ENCODE data around the gene PCDHGA10. TPM values are rescaled to one million over a fixed set of nuclear protein-coding genes. Genes with fewer than 3 reads are reported as not detected.

PCDHGA10 gene
- total RNA-seq, 1 donor from 2014 or later, result 4.7 TPM

- Histone ChIP-seq H3K79me2 (ENCODE audit: low read depth) (no peaks in the 10 kb centered on the region), H3F3A (ENCODE audit: low read depth) (no peaks in the 10 kb centered on the region), H3K4me3 (no peak overlapping the region), H2AFZ (replicated peaks) (no peak overlapping the region), H4K20me1 (ENCODE audit: low read depth) (no peaks in the 10 kb centered on the region), H3K36me3 (no peaks in the 10 kb centered on the region), H3K27ac (no peak overlapping the region), H3K27me3 (no peaks in the 10 kb centered on the region), H3K4me2 (no peak overlapping the region), H3K9ac (no peak overlapping the region), H3K9me3 (ENCODE audit: low read depth) (no peaks in the 10 kb centered on the region), H3K4me1 (no peaks in the 10 kb centered on the region)
- H3K27ac Mint-ChIP-seq, result no peak overlapping the region
- no peak for TF ChIP-seq EZH2 (IDR thresholded peaks at IDR 0.05)
- TF ChIP-seq EZH2phosphoT487 (IDR thresholded peaks at IDR 0.05), result no peak
- TF ChIP-seq CTCF (IDR thresholded peaks at IDR 0.05), result no peak
- peaks cover 2% of the 10 kb centered on the region for H3K27me3 Mint-ChIP-seq (ENCODE audit: insufficient read depth, low read depth)
- no peaks in the 10 kb centered on the region for H3K4me1 Mint-ChIP-seq
- peaks cover 50% of the 10 kb centered on the region for H3K36me3 Mint-ChIP-seq
- H3K4me3 Mint-ChIP-seq, result no peak overlapping the region
- no peak for DNase-seq (ENCODE audit: low spot score)
- H3K9me3 Mint-ChIP-seq, result peaks cover 74% of the 10 kb centered on the region
Observed at GRCh38 chr5:141440341-141440740, 27.6 kb downstream of the PCDHGA10 start.

GRCh38 chr5:141441571-141442170 lies 28.9 kb downstream of the PCDHGA10 start:
- Mint-ChIP-seq H3K9me3 (peaks cover 75% of the 10 kb centered on the region), H3K4me1 (no peaks in the 10 kb centered on the region), H3K27me3 (ENCODE audit: insufficient read depth, low read depth) (peaks cover 2% of the 10 kb centered on the region), H3K4me3 (no peak overlapping the region), H3K27ac (no peak overlapping the region), H3K36me3 (peaks cover 54% of the 10 kb centered on the region)
- TF ChIP-seq EZH2phosphoT487 (IDR thresholded peaks at IDR 0.05) (no peak), EZH2 (IDR thresholded peaks at IDR 0.05) (no peak), CTCF (IDR thresholded peaks at IDR 0.05) (no peak)
- H3K9me3 ChIP-seq (ENCODE audit: low read depth), result no peaks in the 10 kb centered on the region
- H3K4me3 ChIP-seq, result no peak overlapping the region
- no peaks in the 10 kb centered on the region for H3K79me2 ChIP-seq (ENCODE audit: low read depth)
- H3F3A ChIP-seq (ENCODE audit: low read depth), result no peaks in the 10 kb centered on the region
- no peak overlapping the region for H3K27ac ChIP-seq
- H4K20me1 ChIP-seq (ENCODE audit: low read depth), result no peaks in the 10 kb centered on the region
- no peaks in the 10 kb centered on the region for H3K27me3 ChIP-seq
- no peak overlapping the region for H2AFZ ChIP-seq (replicated peaks)
- no peaks in the 10 kb centered on the region for H3K4me1 ChIP-seq
- H3K4me2 ChIP-seq, result no peak overlapping the region
- DNase-seq (ENCODE audit: low spot score), result no peak
- H3K36me3 ChIP-seq, result no peaks in the 10 kb centered on the region
- H3K9ac ChIP-seq, result no peak overlapping the region

GRCh38 chr5:141465351-141465750 lies 52.6 kb downstream of the PCDHGA10 start:
- H3K4me2 ChIP-seq, result no peak overlapping the region
- TF ChIP-seq CTCF (IDR thresholded peaks at IDR 0.05) (no peak), EZH2 (IDR thresholded peaks at IDR 0.05) (no peak), EZH2phosphoT487 (IDR thresholded peaks at IDR 0.05) (no peak)
- DNase-seq (ENCODE audit: low spot score), result no peak
- Mint-ChIP-seq H3K4me1 (no peaks in the 10 kb centered on the region), H3K27ac (no peak overlapping the region), H3K4me3 (no peak overlapping the region), H3K36me3 (peaks cover 29% of the 10 kb centered on the region), H3K27me3 (ENCODE audit: insufficient read depth, low read depth) (no peaks in the 10 kb centered on the region), H3K9me3 (peaks cover 22% of the 10 kb centered on the region)
- no peaks in the 10 kb centered on the region for H3K4me1 ChIP-seq
- H3K36me3 ChIP-seq, result no peaks in the 10 kb centered on the region
- no peaks in the 10 kb centered on the region for H3F3A ChIP-seq (ENCODE audit: low read depth)
- H3K79me2 ChIP-seq (ENCODE audit: low read depth), result no peaks in the 10 kb centered on the region
- no peaks in the 10 kb centered on the region for H4K20me1 ChIP-seq (ENCODE audit: low read depth)
- H2AFZ ChIP-seq (replicated peaks), result no peak overlapping the region
- H3K9ac ChIP-seq, result no peak overlapping the region
- no peaks in the 10 kb centered on the region for H3K9me3 ChIP-seq (ENCODE audit: low read depth)
- no peak overlapping the region for H3K27ac ChIP-seq
- no peaks in the 10 kb centered on the region for H3K27me3 ChIP-seq
- H3K4me3 ChIP-seq, result no peak overlapping the region

Other genes with a start within 250 kb of the PCDHGA10 start
- gene PCDHB7, start 240.3 kb upstream of the PCDHGA10 start, total RNA-seq (ENCODE audit: low replicate concordance), result 0.21 and 0.90 TPM in 2 replicates
- 0.31 TPM in 1 of 2 replicates, not detected in the other for gene PCDHB8, start 235.2 kb upstream of the PCDHGA10 start, total RNA-seq (ENCODE audit: low replicate concordance)
- 4.0 and 4.5 TPM in 2 replicates for gene PCDHB16, start 230.6 kb upstream of the PCDHGA10 start, total RNA-seq (ENCODE audit: low replicate concordance)
- 3.1 and 4.6 TPM in 2 replicates for gene PCDHB9, start 225.8 kb upstream of the PCDHGA10 start, total RNA-seq (ENCODE audit: low replicate concordance)
- 9.3 and 10.4 TPM in 2 replicates for gene PCDHB10, start 220.6 kb upstream of the PCDHGA10 start, total RNA-seq (ENCODE audit: low replicate concordance)
- gene PCDHB11, start 213.4 kb upstream of the PCDHGA10 start, total RNA-seq (ENCODE audit: low replicate concordance), result 3.8 and 4.0 TPM in 2 replicates
- gene PCDHB12, start 204.3 kb upstream of the PCDHGA10 start, total RNA-seq (ENCODE audit: low replicate concordance), result 3.0 and 3.8 TPM in 2 replicates
- gene PCDHB13, start 199.1 kb upstream of the PCDHGA10 start, total RNA-seq (ENCODE audit: low replicate concordance), result 2.4 and 3.0 TPM in 2 replicates
- 7.2 and 7.4 TPM in 2 replicates for gene PCDHB14, start 189.6 kb upstream of the PCDHGA10 start, total RNA-seq (ENCODE audit: low replicate concordance)
- gene PCDHB15, start 167.6 kb upstream of the PCDHGA10 start, total RNA-seq (ENCODE audit: low replicate concordance), result 7.8 and 9.4 TPM in 2 replicates
- 0.22 and 0.96 TPM in 2 replicates for gene SLC25A2, start 108.9 kb upstream of the PCDHGA10 start, total RNA-seq (ENCODE audit: low replicate concordance)
- gene TAF7, start 92.2 kb upstream of the PCDHGA10 start, total RNA-seq (ENCODE audit: low replicate concordance), result 121 and 157 TPM in 2 replicates
- gene PCDHGA1, start 82.5 kb upstream of the PCDHGA10 start, total RNA-seq (ENCODE audit: low replicate concordance), result 1.0 and 1.5 TPM in 2 replicates
- 0.37 and 0.71 TPM in 2 replicates for gene PCDHGA2, start 74.2 kb upstream of the PCDHGA10 start, total RNA-seq (ENCODE audit: low replicate concordance)
- gene PCDHGA3, start 69.2 kb upstream of the PCDHGA10 start, total RNA-seq (ENCODE audit: low replicate concordance), result 0.34 and 0.54 TPM in 2 replicates
- gene PCDHGB1, start 62.9 kb upstream of the PCDHGA10 start, total RNA-seq (ENCODE audit: low replicate concordance), result 3.6 and 4.3 TPM in 2 replicates
- 2.3 and 2.4 TPM in 2 replicates for gene PCDHGA4, start 58.0 kb upstream of the PCDHGA10 start, total RNA-seq (ENCODE audit: low replicate concordance)
- gene PCDHGB2, start 53.0 kb upstream of the PCDHGA10 start, total RNA-seq (ENCODE audit: low replicate concordance), result 2.1 and 2.2 TPM in 2 replicates
- 0.71 and 1.3 TPM in 2 replicates for gene PCDHGA5, start 48.8 kb upstream of the PCDHGA10 start, total RNA-seq (ENCODE audit: low replicate concordance)
- gene PCDHGB3, start 42.7 kb upstream of the PCDHGA10 start, total RNA-seq (ENCODE audit: low replicate concordance), result 0.74 and 0.95 TPM in 2 replicates
- gene PCDHGA6, start 39.1 kb upstream of the PCDHGA10 start, total RNA-seq (ENCODE audit: low replicate concordance), result 0.77 and 1.4 TPM in 2 replicates
- 0.81 and 1.1 TPM in 2 replicates for gene PCDHGA7, start 30.2 kb upstream of the PCDHGA10 start, total RNA-seq (ENCODE audit: low replicate concordance)
- 10.4 and 14.9 TPM in 2 replicates for gene PCDHGB4, start 25.3 kb upstream of the PCDHGA10 start, total RNA-seq (ENCODE audit: low replicate concordance)
- gene PCDHGA8, start 20.4 kb upstream of the PCDHGA10 start, total RNA-seq (ENCODE audit: low replicate concordance), result 2.3 and 3.3 TPM in 2 replicates
- gene PCDHGB5, start 15.0 kb upstream of the PCDHGA10 start, total RNA-seq (ENCODE audit: low replicate concordance), result 2.0 and 3.7 TPM in 2 replicates
- 0.97 and 2.2 TPM in 2 replicates for gene PCDHGA9, start 10.2 kb upstream of the PCDHGA10 start, total RNA-seq (ENCODE audit: low replicate concordance)
- gene PCDHGB6, start 5.0 kb upstream of the PCDHGA10 start, total RNA-seq (ENCODE audit: low replicate concordance), result 13.2 and 22.1 TPM in 2 replicates
- gene PCDHGB7, start 4.7 kb downstream of the PCDHGA10 start, total RNA-seq (ENCODE audit: low replicate concordance), result 21.1 and 23.9 TPM in 2 replicates
- 9.5 and 13.3 TPM in 2 replicates for gene PCDHGA11, start 8.1 kb downstream of the PCDHGA10 start, total RNA-seq (ENCODE audit: low replicate concordance)
- 0.79 and 2.2 TPM in 2 replicates for gene PCDHGA12, start 17.5 kb downstream of the PCDHGA10 start, total RNA-seq (ENCODE audit: low replicate concordance)
- gene PCDHGC3, start 63.0 kb downstream of the PCDHGA10 start, total RNA-seq (ENCODE audit: low replicate concordance), result 14.7 and 17.2 TPM in 2 replicates
- 5.0 and 10.4 TPM in 2 replicates for gene PCDHGC4, start 72.0 kb downstream of the PCDHGA10 start, total RNA-seq (ENCODE audit: low replicate concordance)
- gene PCDHGC5, start 76.1 kb downstream of the PCDHGA10 start, total RNA-seq (ENCODE audit: low replicate concordance), result 0.43 and 1.3 TPM in 2 replicates
- gene DIAPH1, start 206.0 kb downstream of the PCDHGA10 start, total RNA-seq (ENCODE audit: low replicate concordance), result 20.4 and 30.8 TPM in 2 replicates
- gene HDAC3, start 223.9 kb downstream of the PCDHGA10 start, total RNA-seq (ENCODE audit: low replicate concordance), result 57.3 and 83.2 TPM in 2 replicates
- gene RELL2, start 224.0 kb downstream of the PCDHGA10 start, total RNA-seq (ENCODE audit: low replicate concordance), result 0.30 and 3.9 TPM in 2 replicates
- gene FCHSD1, start 238.4 kb downstream of the PCDHGA10 start, total RNA-seq (ENCODE audit: low replicate concordance), result 8.7 and 17.6 TPM in 2 replicates